Liver (tissue), 9 donors: Measurements from ENCODE around the gene AFF2. TPM values are rescaled to one million over a fixed set of nuclear protein-coding genes. Genes with fewer than 3 reads are reported as not detected.

Experiments used
- DNase-seq: peaks from one replicate; pipeline ENCODE4 v3.0.0-alpha.2; 2017; ENCODE audit warnings: low spot score
- H3K27ac ChIP-seq, 2 donors: one replicate each; pipeline ENCODE4 v1.7.0; 2013; ENCODE audit warnings: inconsistent platforms in 2 of 2, low read length in 2 of 2, control low read depth in 1 of 2, low read depth in 1 of 2, mild to moderate bottlenecking in 1 of 2
- H3K27me3 ChIP-seq, 4 donors: one replicate each; pipeline versions ENCODE4 v1.6.1 to v1.7.0; 2013; ENCODE audit warnings: low read length in 3 of 4, inconsistent platforms in 1 of 4, mild to moderate bottlenecking in 1 of 4, moderate library complexity in 1 of 4; ENCODE audit not compliant: control insufficient read depth in 4 of 4, insufficient read depth in 4 of 4
- H3K36me3 ChIP-seq, 4 donors: one replicate each; pipeline versions ENCODE4 v1.6.1 to v1.7.0; 2013; ENCODE audit warnings: low read length in 3 of 4, mild to moderate bottlenecking in 3 of 4, low read depth in 1 of 4, moderate library complexity in 1 of 4; ENCODE audit not compliant: control insufficient read depth in 4 of 4, insufficient read depth in 3 of 4
- H3K4me1 ChIP-seq, 4 donors: one replicate each; pipeline versions ENCODE4 v1.6.1 to v1.7.0; 2013; ENCODE audit warnings: low read length in 3 of 4, mild to moderate bottlenecking in 3 of 4, moderate library complexity in 1 of 4; ENCODE audit not compliant: control insufficient read depth in 4 of 4, insufficient read depth in 4 of 4
- H3K4me3 ChIP-seq, 3 donors: one replicate each; pipeline versions ENCODE4 v1.6.1 to v1.7.0; 2013; ENCODE audit warnings: low read length in 3 of 3, control low read depth in 1 of 3, low read depth in 1 of 3, mild to moderate bottlenecking in 1 of 3
- H3K9ac ChIP-seq, 2 donors: one replicate each; pipeline ENCODE4 v1.7.0; 2013; ENCODE audit warnings: low read length in 2 of 2, mild to moderate bottlenecking in 2 of 2, moderate library complexity in 2 of 2, control low read depth in 1 of 2, low read depth in 1 of 2
- H3K9me3 ChIP-seq, 4 donors: one replicate each; pipeline versions ENCODE4 v1.6.1 to v1.7.0; 2013; ENCODE audit warnings: low read length in 3 of 4; ENCODE audit not compliant: control insufficient read depth in 4 of 4
- ATF3 ChIP-seq: IDR thresholded peaks from 2 replicates; pipeline ENCODE4 v1.6.1; 2016; ENCODE audit warnings: antibody characterized with exemption
- CTCF ChIP-seq: fragments of 150-350 bp; IDR thresholded peaks from 2 replicates; pipeline ENCODE4 v1.5.1; 2017; ENCODE audit warnings: improper control_type of control experiment, low read depth, low read length; ENCODE audit not compliant: missing input control
- EGR1 ChIP-seq, 2 donors: IDR thresholded peaks; 2 replicates each; pipeline ENCODE4 v1.6.1; 2016 to 2018; ENCODE audit warnings: antibody characterized with exemption in 2 of 2, low read depth in 2 of 2
- FOXA1 ChIP-seq: IDR thresholded peaks from 2 replicates; pipeline ENCODE4 v1.6.1; 2016; ENCODE audit warnings: antibody characterized with exemption
- FOXA2 ChIP-seq: IDR thresholded peaks from 2 replicates; pipeline ENCODE4 v1.6.1; 2016; ENCODE audit warnings: antibody characterized with exemption
- GABPA ChIP-seq, 2 donors: IDR thresholded peaks in 1 of 2; conservative IDR thresholded peaks in 1 of 2; 2 replicates each; pipeline ENCODE4 v1.6.1; 2016; ENCODE audit warnings: antibody characterized with exemption in 2 of 2, mild to moderate bottlenecking in 1 of 2, moderate library complexity in 1 of 2
- HNF4A ChIP-seq, 2 donors: conservative IDR thresholded peaks; 2 replicates each; pipeline ENCODE4 v1.6.1; 2016; ENCODE audit warnings: antibody characterized with exemption in 2 of 2, mild to moderate bottlenecking in 2 of 2
- HNF4G ChIP-seq: IDR thresholded peaks from 2 replicates; pipeline ENCODE4 v1.6.1; 2016; ENCODE audit warnings: antibody characterized with exemption
- JUND ChIP-seq, 2 donors: IDR thresholded peaks; 2 replicates each; pipeline ENCODE4 v1.6.1; 2016; ENCODE audit warnings: antibody characterized with exemption in 2 of 2
- MAX ChIP-seq: IDR thresholded peaks from 2 replicates; pipeline ENCODE4 v1.6.1; 2016; ENCODE audit warnings: antibody characterized with exemption
- RAD21 ChIP-seq, 2 donors: IDR thresholded peaks; 2 replicates each; pipeline ENCODE4 v1.6.1; 2016; ENCODE audit warnings: antibody characterized with exemption in 2 of 2, mild to moderate bottlenecking in 2 of 2
- REST ChIP-seq: IDR thresholded peaks from 2 replicates; pipeline ENCODE4 v1.6.1; 2016; ENCODE audit warnings: antibody characterized with exemption, mild to moderate bottlenecking
- SP1 ChIP-seq: IDR thresholded peaks from 2 replicates; pipeline ENCODE4 v1.6.1; 2018; ENCODE audit warnings: antibody characterized with exemption, mild to moderate bottlenecking
- TAF1 ChIP-seq: conservative IDR thresholded peaks from 2 replicates; pipeline ENCODE4 v1.6.1; 2016; ENCODE audit warnings: antibody characterized with exemption, mild to moderate bottlenecking
- YY1 ChIP-seq: IDR thresholded peaks from 2 replicates; pipeline ENCODE4 v1.6.1; 2016; ENCODE audit warnings: antibody characterized with exemption, mild to moderate bottlenecking
- WGBS: extraction: QIAGEN DNeasy Blood & Tissue Kit; methylation state at CpG from one replicate; pipeline ENCODE4 v1.1.7; 2013; 5-methylcytosine and 5-hydroxymethylcytosine counted together
- polyA plus RNA-seq, 2 donors: library from polyadenylated mRNA; stranded (reverse) in 1 of 2; unstranded in 1 of 2; fragments of 200-250 nt in 1 of 2; fragments of >200 nt in 1 of 2; fragmentation: Nextera tagmentation in 1 of 2; extraction: Ambion mirVana in 1 of 2; gene quantifications; one replicate each; pipeline versions ENCODE4 v1.2.1 to v1.2.3, GENCODE V29; 2013 to 2015
- total RNA-seq, 2 donors: library from RNA; depleted of rRNA; stranded (reverse); fragments of >200 nt; gene quantifications; one replicate each; pipeline ENCODE4 v1.2.3, GENCODE V29; 2014
- donor health status: healthy.
- donor health status: healthy.
- donor health status: healthy.
- donor health status: healthy.
- donor health status: healthy.

Gene AFF2
- total and polyA plus RNA-seq, 4 donors, result 0.01 to 1.6 (median 0.50) TPM; not detected in 1

GRCh38 chrX:148871422-148872160 is 371.2 kb downstream of the AFF2 start:
- no peak for TF ChIP-seq HNF4G
- TF ChIP-seq MAX, result no peak
- TF ChIP-seq HNF4A (conservative IDR thresholded peaks at IDR 0.05), result no peak
- TF ChIP-seq RAD21 (IDR thresholded peaks at IDR 0.05), result no peak
- no peak for TF ChIP-seq YY1
- no peak for TF ChIP-seq SP1
- TF ChIP-seq FOXA1, result no peak
- TF ChIP-seq REST, result no peak
- TF ChIP-seq EGR1 (IDR thresholded peaks at IDR 0.05; ENCODE audit: low read depth in 2 of 2), result no peak
- TF ChIP-seq FOXA2, result no peak
- no peak for TF ChIP-seq ATF3
- TF ChIP-seq GABPA (IDR thresholded peaks at IDR 0.05 in 1 of 2, conservative IDR thresholded peaks at IDR 0.05 in 1 of 2), result no peak
- TF ChIP-seq JUND (IDR thresholded peaks at IDR 0.05), result no peak
- no peak for TF ChIP-seq CTCF
- Histone ChIP-seq H3K9ac (no peak overlapping the region), H3K27me3 (no peaks in the 10 kb centered on the region), H3K36me3 (no peaks in the 10 kb centered on the region), H3K4me1 (no peaks in the 10 kb centered on the region), H3K27ac (no peak overlapping the region), H3K9me3 (peaks cover 0 to 3% (median 0%) of the 10 kb centered on the region in 4 donors), H3K4me3 (no peak overlapping the region)
- 70% methylated on average over 7 of the region's 7 CpGs for WGBS
- no peak for DNase-seq

- Histone ChIP-seq H3K9ac (no peak overlapping the region), H3K9me3 (peaks cover 0 to 3% (median 0%) of the 10 kb centered on the region in 4 donors), H3K4me1 (no peaks in the 10 kb centered on the region), H3K36me3 (no peaks in the 10 kb centered on the region), H3K27me3 (no peaks in the 10 kb centered on the region), H3K27ac (no peak overlapping the region), H3K4me3 (no peak overlapping the region)
- 47% methylated on average over 1 of the region's 1 CpG for WGBS
- TF ChIP-seq TAF1 (no peak), JUND (IDR thresholded peaks at IDR 0.05) (no peak), HNF4A (conservative IDR thresholded peaks at IDR 0.05) (no peak), HNF4G (no peak)
- DNase-seq, result no peak
These were observed 371.7 kb downstream of the AFF2 start for GRCh38 chrX:148872161-148872535.
